GM19324 (cell line): ENCODE results near the gene MAML3.

Source experiments
- ATAC-seq: cut with Tn5 transposase; IDR thresholded peaks from one replicate; pipeline ENCODE4 v1.9.1; 2021; ENCODE audit warnings: mild to moderate bottlenecking, moderate library complexity; ENCODE audit not compliant: unreplicated experiment, low FRiP score

MAML3 gene

GRCh38 chr4:139777757-139778156, 376.2 kb downstream of the MAML3 start:
- no peak for ATAC-seq

- ATAC-seq, result no peak
These were observed 377.7 kb downstream of the MAML3 start for GRCh38 chr4:139776235-139776634.

- ATAC-seq, result no peak
These were observed 379.1 kb downstream of the MAML3 start for GRCh38 chr4:139774759-139775487.

GRCh38 chr4:139773560-139774318, 380.2 kb downstream of the MAML3 start:
- no peak for ATAC-seq

GRCh38 chr4:139770361-139770760, 383.6 kb downstream of the MAML3 start:
- ATAC-seq, result no peak

- ATAC-seq, result no peak
These were observed 384.6 kb downstream of the MAML3 start for GRCh38 chr4:139769364-139769763.

- ATAC-seq, result no peak
These were observed 385.1 kb downstream of the MAML3 start for GRCh38 chr4:139768896-139769295.

- no peak for ATAC-seq
These were observed 385.6 kb downstream of the MAML3 start for GRCh38 chr4:139768366-139768765.

GRCh38 chr4:139767585-139767984, 386.4 kb downstream of the MAML3 start:
- no peak for ATAC-seq

- no peak for ATAC-seq
These were observed 386.8 kb downstream of the MAML3 start for GRCh38 chr4:139767168-139767567.

GRCh38 chr4:139764686-139765310, 389.2 kb downstream of the MAML3 start:
- no peak for ATAC-seq

GRCh38 chr4:139764182-139764581, 389.8 kb downstream of the MAML3 start:
- no peak for ATAC-seq

- ATAC-seq, result no peak
These were observed 390.3 kb downstream of the MAML3 start for GRCh38 chr4:139763672-139764071.

GRCh38 chr4:139763205-139763604, 390.8 kb downstream of the MAML3 start:
- ATAC-seq, result no peak

- ATAC-seq, result no peak
These were observed 391.3 kb downstream of the MAML3 start for GRCh38 chr4:139762720-139763119.

GRCh38 chr4:139761461-139761860, 392.5 kb downstream of the MAML3 start:
- no peak for ATAC-seq

GRCh38 chr4:139760567-139760966, 393.4 kb downstream of the MAML3 start:
- no peak for ATAC-seq

GRCh38 chr4:139759097-139759496, 394.9 kb downstream of the MAML3 start:
- no peak for ATAC-seq

GRCh38 chr4:139756391-139757180, 397.4 kb downstream of the MAML3 start:
- no peak for ATAC-seq

- ATAC-seq, result no peak
These were observed 399.0 kb downstream of the MAML3 start for GRCh38 chr4:139754938-139755337.

- ATAC-seq, result no peak
These were observed 400.3 kb downstream of the MAML3 start for GRCh38 chr4:139753686-139754085.
